ENCODE results near the gene ADGRA1.

DNA sequence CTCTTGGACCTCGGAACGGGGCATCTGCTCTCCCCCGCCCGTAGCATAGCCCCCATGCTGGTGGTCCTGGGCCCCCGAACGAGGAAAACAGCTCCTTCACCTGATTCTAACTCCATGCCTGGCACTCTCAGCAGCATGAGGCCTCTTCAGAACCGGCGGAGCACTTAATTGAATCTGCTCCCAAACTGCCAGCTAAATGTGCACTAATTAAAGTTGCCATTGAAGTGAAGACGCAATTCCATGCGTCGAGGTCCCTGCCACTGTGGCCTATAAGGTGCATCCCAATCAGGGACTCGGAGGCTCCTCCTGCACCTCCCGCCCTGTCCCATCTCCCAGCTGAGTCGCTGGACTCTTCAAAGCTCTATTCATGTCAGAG lies 41.3 kb upstream of the ADGRA1 start:
- no peak for TF ChIP-seq EZH2phosphoT487 (conservative IDR thresholded peaks at IDR 0.05; ENCODE audit: low read length)
- TF ChIP-seq, protein P1, sequence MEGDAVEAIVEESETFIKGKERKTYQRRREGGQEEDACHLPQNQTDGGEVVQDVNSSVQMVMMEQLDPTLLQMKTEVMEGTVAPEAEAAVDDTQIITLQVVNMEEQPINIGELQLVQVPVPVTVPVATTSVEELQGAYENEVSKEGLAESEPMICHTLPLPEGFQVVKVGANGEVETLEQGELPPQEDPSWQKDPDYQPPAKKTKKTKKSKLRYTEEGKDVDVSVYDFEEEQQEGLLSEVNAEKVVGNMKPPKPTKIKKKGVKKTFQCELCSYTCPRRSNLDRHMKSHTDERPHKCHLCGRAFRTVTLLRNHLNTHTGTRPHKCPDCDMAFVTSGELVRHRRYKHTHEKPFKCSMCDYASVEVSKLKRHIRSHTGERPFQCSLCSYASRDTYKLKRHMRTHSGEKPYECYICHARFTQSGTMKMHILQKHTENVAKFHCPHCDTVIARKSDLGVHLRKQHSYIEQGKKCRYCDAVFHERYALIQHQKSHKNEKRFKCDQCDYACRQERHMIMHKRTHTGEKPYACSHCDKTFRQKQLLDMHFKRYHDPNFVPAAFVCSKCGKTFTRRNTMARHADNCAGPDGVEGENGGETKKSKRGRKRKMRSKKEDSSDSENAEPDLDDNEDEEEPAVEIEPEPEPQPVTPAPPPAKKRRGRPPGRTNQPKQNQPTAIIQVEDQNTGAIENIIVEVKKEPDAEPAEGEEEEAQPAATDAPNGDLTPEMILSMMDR (IDR thresholded peaks at IDR 0.05; ENCODE audit: insufficient read depth, low read length, poor library complexity, severe bottlenecking): no peak
